ENCODE data around the gene FMNL3. TPM values are rescaled to one million over a fixed set of nuclear protein-coding genes. Genes with fewer than 3 reads are reported as not detected.

FMNL3 gene
- polyA plus RNA-seq, 1 donor from 2014 or later = 9.3 TPM

GRCh38 chr12:49680075-49680474 lies 27.1 kb downstream of the FMNL3 start:
- H3K9me3 ChIP-seq (ENCODE audit: low read length) = no peaks in the 10 kb centered on the region
- H3K9ac ChIP-seq (ENCODE audit: low read length) = no peak overlapping the region
- H3K4me2 ChIP-seq (ENCODE audit: low read length) = no peak overlapping the region
- no peaks in the 10 kb centered on the region for H3K9me2 ChIP-seq (ENCODE audit: insufficient read depth, low read length)
- no peak overlapping the region for H3K4me3 ChIP-seq (ENCODE audit: low read length)
- H3K36me3 ChIP-seq (ENCODE audit: insufficient read depth, low read length) = no peaks in the 10 kb centered on the region
- no peak for TF ChIP-seq SMC3 (conservative IDR thresholded peaks at IDR 0.05; ENCODE audit: poor library complexity)
- no peak for TF ChIP-seq TAF1 (IDR thresholded peaks at IDR 0.05; ENCODE audit: low read depth)
- TF ChIP-seq RAD21 (conservative IDR thresholded peaks at IDR 0.05) = no peak
- TF ChIP-seq, protein P1, sequence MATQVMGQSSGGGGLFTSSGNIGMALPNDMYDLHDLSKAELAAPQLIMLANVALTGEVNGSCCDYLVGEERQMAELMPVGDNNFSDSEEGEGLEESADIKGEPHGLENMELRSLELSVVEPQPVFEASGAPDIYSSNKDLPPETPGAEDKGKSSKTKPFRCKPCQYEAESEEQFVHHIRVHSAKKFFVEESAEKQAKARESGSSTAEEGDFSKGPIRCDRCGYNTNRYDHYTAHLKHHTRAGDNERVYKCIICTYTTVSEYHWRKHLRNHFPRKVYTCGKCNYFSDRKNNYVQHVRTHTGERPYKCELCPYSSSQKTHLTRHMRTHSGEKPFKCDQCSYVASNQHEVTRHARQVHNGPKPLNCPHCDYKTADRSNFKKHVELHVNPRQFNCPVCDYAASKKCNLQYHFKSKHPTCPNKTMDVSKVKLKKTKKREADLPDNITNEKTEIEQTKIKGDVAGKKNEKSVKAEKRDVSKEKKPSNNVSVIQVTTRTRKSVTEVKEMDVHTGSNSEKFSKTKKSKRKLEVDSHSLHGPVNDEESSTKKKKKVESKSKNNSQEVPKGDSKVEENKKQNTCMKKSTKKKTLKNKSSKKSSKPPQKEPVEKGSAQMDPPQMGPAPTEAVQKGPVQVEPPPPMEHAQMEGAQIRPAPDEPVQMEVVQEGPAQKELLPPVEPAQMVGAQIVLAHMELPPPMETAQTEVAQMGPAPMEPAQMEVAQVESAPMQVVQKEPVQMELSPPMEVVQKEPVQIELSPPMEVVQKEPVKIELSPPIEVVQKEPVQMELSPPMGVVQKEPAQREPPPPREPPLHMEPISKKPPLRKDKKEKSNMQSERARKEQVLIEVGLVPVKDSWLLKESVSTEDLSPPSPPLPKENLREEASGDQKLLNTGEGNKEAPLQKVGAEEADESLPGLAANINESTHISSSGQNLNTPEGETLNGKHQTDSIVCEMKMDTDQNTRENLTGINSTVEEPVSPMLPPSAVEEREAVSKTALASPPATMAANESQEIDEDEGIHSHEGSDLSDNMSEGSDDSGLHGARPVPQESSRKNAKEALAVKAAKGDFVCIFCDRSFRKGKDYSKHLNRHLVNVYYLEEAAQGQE (IDR thresholded peaks at IDR 0.05; ENCODE audit: borderline replicate concordance) = no peak
- TF ChIP-seq EZH2 (IDR thresholded peaks at IDR 0.05; ENCODE audit: borderline replicate concordance, insufficient read depth, low read length, poor library complexity, severe bottlenecking) = no peak
- TF ChIP-seq, protein P2, sequence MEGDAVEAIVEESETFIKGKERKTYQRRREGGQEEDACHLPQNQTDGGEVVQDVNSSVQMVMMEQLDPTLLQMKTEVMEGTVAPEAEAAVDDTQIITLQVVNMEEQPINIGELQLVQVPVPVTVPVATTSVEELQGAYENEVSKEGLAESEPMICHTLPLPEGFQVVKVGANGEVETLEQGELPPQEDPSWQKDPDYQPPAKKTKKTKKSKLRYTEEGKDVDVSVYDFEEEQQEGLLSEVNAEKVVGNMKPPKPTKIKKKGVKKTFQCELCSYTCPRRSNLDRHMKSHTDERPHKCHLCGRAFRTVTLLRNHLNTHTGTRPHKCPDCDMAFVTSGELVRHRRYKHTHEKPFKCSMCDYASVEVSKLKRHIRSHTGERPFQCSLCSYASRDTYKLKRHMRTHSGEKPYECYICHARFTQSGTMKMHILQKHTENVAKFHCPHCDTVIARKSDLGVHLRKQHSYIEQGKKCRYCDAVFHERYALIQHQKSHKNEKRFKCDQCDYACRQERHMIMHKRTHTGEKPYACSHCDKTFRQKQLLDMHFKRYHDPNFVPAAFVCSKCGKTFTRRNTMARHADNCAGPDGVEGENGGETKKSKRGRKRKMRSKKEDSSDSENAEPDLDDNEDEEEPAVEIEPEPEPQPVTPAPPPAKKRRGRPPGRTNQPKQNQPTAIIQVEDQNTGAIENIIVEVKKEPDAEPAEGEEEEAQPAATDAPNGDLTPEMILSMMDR (IDR thresholded peaks at IDR 0.05; ENCODE audit: poor library complexity, severe bottlenecking) = no peak
- H3K27ac ChIP-seq (ENCODE audit: low read length) = no peak overlapping the region
- no peaks in the 10 kb centered on the region for H3K27me3 ChIP-seq (ENCODE audit: insufficient read depth, low read depth, low read length)
- H2AFZ ChIP-seq (ENCODE audit: low read depth, low read length) = no peak overlapping the region
- no peaks in the 10 kb centered on the region for H3K79me2 ChIP-seq (replicated peaks; ENCODE audit: insufficient read depth, low read length)
- no peaks in the 10 kb centered on the region for H4K20me1 ChIP-seq (ENCODE audit: insufficient read depth)
- H3F3A ChIP-seq (ENCODE audit: insufficient read depth, low read length, poor library complexity, severe bottlenecking) = no peaks in the 10 kb centered on the region

DNA sequence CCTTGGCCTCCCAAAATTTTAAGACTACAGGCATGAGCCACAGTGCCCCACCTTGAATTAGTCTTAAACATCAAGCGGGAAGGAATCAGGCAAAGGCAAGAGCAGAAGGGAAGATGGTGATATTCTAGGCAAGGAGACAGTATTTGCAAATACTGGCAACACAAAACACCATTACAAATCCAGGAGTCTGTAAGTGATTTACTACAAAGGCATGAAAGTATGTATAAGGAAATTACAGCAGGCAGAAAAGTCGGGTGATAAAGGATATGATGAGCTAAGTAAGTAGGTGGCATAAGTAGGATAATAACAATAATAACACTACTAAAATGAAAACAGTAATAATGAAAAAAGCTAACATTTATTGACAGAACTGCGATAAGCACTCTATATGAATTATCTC lies 28.5 kb downstream of the FMNL3 start:
- TF ChIP-seq, protein P1 (IDR thresholded peaks at IDR 0.05; ENCODE audit: borderline replicate concordance) = no peak
- TF ChIP-seq MXI1 (conservative IDR thresholded peaks at IDR 0.05; ENCODE audit: poor library complexity, severe bottlenecking) (no peak), SMC3 (conservative IDR thresholded peaks at IDR 0.05; ENCODE audit: poor library complexity) (no peak), POLR2AphosphoS5 (IDR thresholded peaks at IDR 0.05) (no peak), TAF1 (IDR thresholded peaks at IDR 0.05; ENCODE audit: low read depth) (no peak), EP300 (conservative IDR thresholded peaks at IDR 0.05; ENCODE audit: poor library complexity, severe bottlenecking) (no peak), RAD21 (conservative IDR thresholded peaks at IDR 0.05) (no peak), EZH2 (IDR thresholded peaks at IDR 0.05; ENCODE audit: borderline replicate concordance, insufficient read depth, low read length, poor library complexity, severe bottlenecking) (no peak)
- TF ChIP-seq, protein P2 (IDR thresholded peaks at IDR 0.05; ENCODE audit: poor library complexity, severe bottlenecking) = no peak
- no peaks in the 10 kb centered on the region for H3K79me2 ChIP-seq (replicated peaks; ENCODE audit: insufficient read depth, low read length)
- H3K27me3 ChIP-seq (ENCODE audit: insufficient read depth, low read depth, low read length) = no peaks in the 10 kb centered on the region
- H2AFZ ChIP-seq (ENCODE audit: low read depth, low read length) = no peak overlapping the region
- no peak overlapping the region for H3K4me3 ChIP-seq (ENCODE audit: low read length)
- no peak overlapping the region for H3K9ac ChIP-seq (ENCODE audit: low read length)
- H3K27ac ChIP-seq (ENCODE audit: low read length) = no peak overlapping the region
- no peaks in the 10 kb centered on the region for H4K20me1 ChIP-seq (ENCODE audit: insufficient read depth)
- H3F3A ChIP-seq (ENCODE audit: insufficient read depth, low read length, poor library complexity, severe bottlenecking) = no peaks in the 10 kb centered on the region
- H3K36me3 ChIP-seq (ENCODE audit: insufficient read depth, low read length) = no peaks in the 10 kb centered on the region
- no peaks in the 10 kb centered on the region for H3K9me2 ChIP-seq (ENCODE audit: insufficient read depth, low read length)
- H3K4me2 ChIP-seq (ENCODE audit: low read length) = no peak overlapping the region
- no peaks in the 10 kb centered on the region for H3K9me3 ChIP-seq (ENCODE audit: low read length)
